GM12878 (cell line): ENCODE measurements around the gene EFCAB8. TPM values are rescaled to one million over a fixed set of nuclear protein-coding genes. Genes with fewer than 3 reads are reported as not detected.

ENCODE experiments used
- ATAC-seq: fragments of 200-7000 bp; cut with Tn5 transposase; 3 replicates; pipeline ENCODE4 v1.9.1; 2020; ENCODE audit warnings: mild to moderate bottlenecking, moderate library complexity
- BruUV-seq: library from RNA; stranded (reverse); fragments of 400-500 nt; replicated peaks from 2 replicates; lab custom pipeline; 2021; lab: Mats Ljungman, UMichigan
- CTCF ChIA-PET: fragments of 300-600 bp; sonication (Branson Sonifier 250); formaldehyde crosslinking; extraction: SDS; loops from one replicate; lab custom pipeline; 2021; ENCODE audit warnings: inconsistent platforms; lab: Yijun Ruan, JAX
- POLR2A ChIA-PET: fragments of 350-600 bp; formaldehyde crosslinking; extraction: SDS; loops from one replicate; lab custom pipeline; 2021; ENCODE audit warnings: inconsistent platforms; lab: Charles Lee
- RAD21 ChIA-PET: fragments of 300-600 bp; sonication (Branson Sonifier 250); formaldehyde crosslinking; loops from one replicate; lab custom pipeline; 2023; ENCODE audit warnings: antibody characterized with exemption; ENCODE audit not compliant: unreplicated experiment; lab: Charles Lee
- SMC1A ChIA-PET: fragments of 300-600 bp; sonication (Branson Sonifier 250); formaldehyde crosslinking; loops from one replicate; lab custom pipeline; 2023; ENCODE audit not compliant: unreplicated experiment, uncharacterized antibody; lab: Charles Lee
- DNase-seq: peaks from one replicate; pipeline ENCODE4 v3.0.0-alpha.2; 2011; ENCODE audit warnings: low read depth, low spot score
- FAIRE-seq: peaks from 3 replicates; lab custom pipeline; 2011; peaks lifted over from hg19 to GRCh38; lab: Jason Lieb, UNC
- H2AFZ ChIP-seq: 2 replicates; pipeline ENCODE4 v1.6.0; 2011; ENCODE audit warnings: low read depth, low read length, control low read depth; ENCODE audit not compliant: control insufficient read depth
- H3K27ac ChIP-seq: 2 replicates; pipeline ENCODE4 v1.5.1; 2011; ENCODE audit warnings: control low read depth; ENCODE audit not compliant: control insufficient read depth, insufficient read depth
- H3K27me3 ChIP-seq, 2 experiments: replicated peaks in 1 of 2; 2 replicates each; pipeline versions ENCODE4 v1.6.0 to v1.6.1; 2011; ENCODE audit warnings: low read length in 1 of 2; ENCODE audit not compliant: control insufficient read depth in 2 of 2, insufficient read depth in 2 of 2
- H3K36me3 ChIP-seq, 2 experiments: 2 replicates each; pipeline ENCODE4 v1.5.1; 2011; ENCODE audit warnings: low read length in 1 of 2; ENCODE audit not compliant: control insufficient read depth in 2 of 2, insufficient read depth in 2 of 2
- H3K4me1 ChIP-seq: 2 replicates; pipeline ENCODE4 v1.6.1; 2011; ENCODE audit warnings: mild to moderate bottlenecking, low read length, moderate library complexity, mixed read lengths; ENCODE audit not compliant: control insufficient read depth, insufficient read depth
- H3K4me2 ChIP-seq: 2 replicates; pipeline ENCODE4 v1.6.0; 2011; ENCODE audit warnings: control low read depth; ENCODE audit not compliant: control insufficient read depth, insufficient read depth
- H3K4me3 ChIP-seq: fragments of 200-600 bp; sonication (generic); 2 replicates; pipeline ENCODE4 v1.5.1; 2016
- H3K79me2 ChIP-seq: 2 replicates; pipeline ENCODE4 v1.6.0; 2011; ENCODE audit warnings: low read length; ENCODE audit not compliant: control insufficient read depth, insufficient read depth
- H3K9ac ChIP-seq: 2 replicates; pipeline ENCODE4 v1.8.0; 2011; ENCODE audit warnings: low read length, control low read depth, mixed read lengths; ENCODE audit not compliant: control insufficient read depth, insufficient read depth
- H3K9me3 ChIP-seq: replicated peaks from 3 replicates; pipeline ENCODE4 v1.5.1; 2011; ENCODE audit warnings: mild to moderate bottlenecking, low read length; ENCODE audit not compliant: control insufficient read depth, insufficient read depth
- H4K20me1 ChIP-seq: 2 replicates; pipeline ENCODE4 v1.6.0; 2011; ENCODE audit not compliant: control insufficient read depth, insufficient read depth
- CBFB ChIP-seq: IDR thresholded peaks from 2 replicates; pipeline ENCODE4 v1.6.1; 2016; ENCODE audit warnings: antibody characterized with exemption, low read depth
- CBX5 ChIP-seq: sonication (generic); IDR thresholded peaks from 2 replicates; pipeline ENCODE4 v1.6.1; 2016; ENCODE audit warnings: low read depth, moderate library complexity, mild to moderate bottlenecking, inconsistent platforms
- E2F8 ChIP-seq: fragments of 450-650 bp; IDR thresholded peaks from 2 replicates; pipeline ENCODE4 v1.6.1; 2018; ENCODE audit warnings: mild to moderate bottlenecking, low read depth, moderate library complexity; ENCODE audit not compliant: partially characterized antibody
- ESRRA ChIP-seq: IDR thresholded peaks from 2 replicates; pipeline ENCODE4 v1.6.1; 2012; ENCODE audit warnings: mild to moderate bottlenecking, low read length, improper control_type of control experiment
- KAT2A ChIP-seq: conservative IDR thresholded peaks from 2 replicates; pipeline ENCODE4 v1.6.1; 2011; ENCODE audit warnings: low read depth, low read length; ENCODE audit not compliant: control insufficient read depth
- MYC ChIP-seq: IDR thresholded peaks from 2 replicates; pipeline ENCODE4 v1.6.1; 2011; ENCODE audit warnings: mild to moderate bottlenecking, low read length, moderate library complexity, inconsistent platforms; ENCODE audit not compliant: insufficient read depth, insufficient replicate concordance, insufficient read length, severe bottlenecking
- NBN ChIP-seq: fragments of 450-650 bp; IDR thresholded peaks from 2 replicates; pipeline ENCODE4 v1.6.1; 2016
- NKRF ChIP-seq: fragments of 450-650 bp; conservative IDR thresholded peaks from 2 replicates; pipeline ENCODE4 v1.6.1; 2017; ENCODE audit warnings: mild to moderate bottlenecking, moderate library complexity
- POLR2AphosphoS5 ChIP-seq: IDR thresholded peaks from 2 replicates; pipeline ENCODE4 v1.6.1; 2011; ENCODE audit warnings: mild to moderate bottlenecking, low read length, inconsistent platforms
- RAD21 ChIP-seq: IDR thresholded peaks from 2 replicates; pipeline ENCODE4 v1.6.1; 2011; ENCODE audit warnings: mild to moderate bottlenecking, low read depth, low read length, moderate library complexity; ENCODE audit not compliant: insufficient read depth
- WGBS: methylation state at CpG from one replicate; pipeline ENCODE4 v1.1.6; 2016; ENCODE audit warnings: low lambda C conversion rate; ENCODE audit not compliant: insufficient replicate concordance, insufficient coverage; ENCODE audit errors: missing lambda C conversion rate; 5-methylcytosine and 5-hydroxymethylcytosine counted together
- in situ Hi-C: fragments of 300-500 bp; cut with MboI; formaldehyde crosslinking; loops from 9 replicates; pipeline ENCODE4 v1.14.3; 2018; ENCODE audit warnings: mixed read lengths
- intact Hi-C: fragments of 100-400 bp; cut with micrococcal nuclease; formaldehyde crosslinking; loops from one replicate; pipeline ENCODE4 v1.14.2; 2022; ENCODE audit not compliant: unreplicated experiment
- polyA plus RNA-seq, 11 experiments: library from polyadenylated mRNA; depleted of rRNA in 4 of 11; unstranded in 6 of 11; stranded (reverse) in 5 of 11; fragments of >200 nt; fragmentation: Nextera tagmentation in 4 of 11; fragmentation: Illumina TruSeq in 1 of 11; extraction: Ambion mirVana in 4 of 11; extraction: Trizol in 1 of 11; gene quantifications; 1 replicate in 1 of 11; 2 replicates in 10 of 11; pipeline versions ENCODE4 v1.2.1 to v1.2.3, GENCODE V29; 2011 to 2016; ENCODE audit warnings: inconsistent platforms in 2 of 11, missing spikeins in 2 of 11, low read depth in 1 of 11
- total RNA-seq, 4 experiments: library from RNA; depleted of rRNA in 3 of 4; stranded (reverse); fragments of >200 nt in 3 of 4; fragmentation: Illumina TruSeq in 1 of 4; extraction: Trizol in 1 of 4; gene quantifications; 2 replicates each; pipeline versions ENCODE4 v1.2.1 to v1.2.3, GENCODE V29; 2013 to 2021

Gene EFCAB8
- total and polyA plus RNA-seq, 10 of the 15 experiments (the other 5 are each of a cell fraction or from before 2014, with no cell fraction given): 0.04 to 0.18 (median 0.06) TPM; not detected in 4

- ChIA-PET CTCF (interaction anchor here (1.0 to 1.3 kb wide), 3 partner anchors 9 to 348 kb away, joined by 3 read pairs; no protein-coding TSS in a partner anchor), POLR2A (interaction anchor here (1.5 kb wide), 1 partner anchor 11 kb away, joined by 3 read pairs; no protein-coding TSS in a partner anchor)
- intact Hi-C loops: loop anchor here (5.0 kb wide), 1 partner anchor 40 kb away; no protein-coding TSS in a partner anchor
Measured at GRCh38 chr20:32832664-32833063, 26.1 kb upstream of the EFCAB8 start.

More at GRCh38 chr20:32832664-32833063, 26.1 kb upstream of the EFCAB8 start:
- H3K4me2 ChIP-seq: no peak overlapping the region
- H4K20me1 ChIP-seq: no peaks in the 10 kb centered on the region; the same call in 1 of the 2 replicates
- DNase-seq: no peak
- ChIA-PET RAD21 (no interaction called here), SMC1A (interaction anchor here (1.1 to 1.4 kb wide), 2 partner anchors 12 to 20 kb away, joined by 3 to 4 read pairs; partner anchors contain the start of gene MAPRE1)
- H2AFZ ChIP-seq: no peak overlapping the region
- TF ChIP-seq CBX5: no peak
- no peak for TF ChIP-seq KAT2A
- TF ChIP-seq POLR2AphosphoS5: no peak
- TF ChIP-seq MYC: no peak
- no peak for TF ChIP-seq RAD21
- no peak for TF ChIP-seq CBFB
- no peak for TF ChIP-seq NKRF
- no peak for TF ChIP-seq E2F8
- TF ChIP-seq NBN: no peak
- TF ChIP-seq ESRRA: no peak
- no peak overlapping the region for H3K27ac ChIP-seq
- no peak for ATAC-seq
- H3K9me3 ChIP-seq: no peaks in the 10 kb centered on the region
- no peak overlapping the region for H3K9ac ChIP-seq
- no TSS peak for BruUV-seq
- peaks cover 16 to 33% of the 10 kb centered on the region in 2 experiments for H3K36me3 ChIP-seq
- H3K79me2 ChIP-seq: peaks cover 21% of the 10 kb centered on the region
- over 99% methylated on average over 7 of the region's 11 CpGs for WGBS
- no peak overlapping the region for H3K4me3 ChIP-seq
- no peaks in the 10 kb centered on the region for H3K27me3 ChIP-seq
- in situ Hi-C loops: no loop called here
- H3K4me1 ChIP-seq: no peaks in the 10 kb centered on the region
- FAIRE-seq: no peak
